SK-N-SH (cell line): ENCODE measurements around the gene FBH1. TPM values are rescaled to one million over a fixed set of nuclear protein-coding genes. Genes with fewer than 3 reads are reported as not detected.

Experiments used
- CTCF ChIA-PET: fragments of 300-600, 350-600 bp; formaldehyde crosslinking; extraction: SDS; loops from one replicate; lab custom pipeline; 2021; lab: Yijun Ruan, JAX
- POLR2A ChIA-PET: fragments of 350-600 bp; sonication (Branson Sonifier 250); formaldehyde crosslinking; extraction: SDS; loops from one replicate; lab custom pipeline; 2020; ENCODE audit warnings: antibody characterized with exemption, inconsistent platforms; lab: Yijun Ruan, JAX
- DNase-seq: peaks from one replicate; pipeline ENCODE4 v3.0.0; 2012
- H2AFZ ChIP-seq: fragments of 200-600 bp; sonication (generic); 2 replicates; pipeline ENCODE4 v1.8.1; 2016; ENCODE audit warnings: antibody characterized with exemption, mild to moderate bottlenecking, low read depth
- H3F3A ChIP-seq: fragments of 200-600 bp; sonication (generic); replicated peaks from 2 replicates; pipeline ENCODE3; 2016; ENCODE audit warnings: antibody characterized with exemption, mild to moderate bottlenecking; ENCODE audit not compliant: insufficient read depth
- H3K27ac ChIP-seq, 2 experiments: fragments of 200-500 bp in 1 of 2; fragments of 200-600 bp in 1 of 2; sonication (Bioruptor generic) in 1 of 2; sonication (generic), shearing (Covaris generic) in 1 of 2; 2 replicates each; pipeline versions ENCODE4 v1.5.1 to v1.6.1; 2014 to 2016; ENCODE audit warnings: low read depth in 2 of 2, inconsistent platforms in 1 of 2, low read length in 1 of 2, mild to moderate bottlenecking in 1 of 2, mixed read lengths in 1 of 2
- H3K27me3 ChIP-seq: fragments of 200-600 bp; sonication (generic), shearing (Covaris generic); 2 replicates; pipeline ENCODE4 v1.6.1; 2016; ENCODE audit warnings: mixed run types; ENCODE audit not compliant: insufficient read depth
- H3K36me3 ChIP-seq, 2 experiments: fragments of 200-500 bp in 1 of 2; fragments of 200-600 bp in 1 of 2; sonication (Bioruptor generic) in 1 of 2; sonication (generic) in 1 of 2; replicated peaks in 1 of 2; 2 replicates each; pipeline versions ENCODE3 to v1.5.1; 2014 to 2016; ENCODE audit warnings: low read length in 1 of 2, mild to moderate bottlenecking in 1 of 2; ENCODE audit not compliant: insufficient read depth in 2 of 2, control insufficient read depth in 1 of 2
- H3K4me1 ChIP-seq, 2 experiments: fragments of 200-500 bp in 1 of 2; fragments of 200-600 bp in 1 of 2; sonication (Bioruptor generic) in 1 of 2; sonication (generic), shearing (Covaris generic) in 1 of 2; 2 replicates each; pipeline versions ENCODE4 v1.5.1 to v1.6.1; 2014 to 2016; ENCODE audit warnings: low read depth in 1 of 2, low read length in 1 of 2, mixed run types in 1 of 2; ENCODE audit not compliant: insufficient read depth in 2 of 2, control insufficient read depth in 1 of 2
- H3K4me2 ChIP-seq: fragments of 200-600 bp; sonication (generic), shearing (Covaris generic); 2 replicates; pipeline ENCODE4 v1.6.1; 2017; ENCODE audit warnings: mixed run types
- H3K4me3 ChIP-seq, 2 experiments: fragments of 200-500 bp in 1 of 2; fragments of 200-600 bp in 1 of 2; sonication (Bioruptor generic) in 1 of 2; sonication (generic), shearing (Covaris generic) in 1 of 2; 2 replicates each; pipeline versions ENCODE4 v1.5.1 to v1.8.1; 2014 to 2016; ENCODE audit warnings: low read depth in 2 of 2, inconsistent platforms in 1 of 2, low read length in 1 of 2, mild to moderate bottlenecking in 1 of 2, mixed read lengths in 1 of 2, moderate library complexity in 1 of 2
- H3K79me2 ChIP-seq: fragments of 200-600 bp; sonication (generic); 2 replicates; pipeline ENCODE4 v1.8.1; 2017; ENCODE audit warnings: mild to moderate bottlenecking; ENCODE audit not compliant: insufficient read depth
- H3K9ac ChIP-seq: fragments of 200-600 bp; sonication (generic); 2 replicates; pipeline ENCODE4 v1.6.1; 2017; ENCODE audit warnings: mixed run types
- H3K9me2 ChIP-seq: fragments of 200-600 bp; sonication (generic); 2 replicates; pipeline ENCODE4 v1.6.1; 2017; ENCODE audit warnings: mixed run types
- H3K9me3 ChIP-seq: fragments of 200-600 bp; sonication (generic); 2 replicates; pipeline ENCODE4 v1.6.1; 2017; ENCODE audit warnings: mixed run types, mild to moderate bottlenecking, moderate library complexity
- H4K20me1 ChIP-seq: fragments of 200-600 bp; sonication (generic); 2 replicates; pipeline ENCODE4 v1.6.1; 2017; ENCODE audit warnings: mild to moderate bottlenecking, mixed run types; ENCODE audit not compliant: insufficient read depth
- ELF1 ChIP-seq: IDR thresholded peaks from 2 replicates; pipeline ENCODE4 v1.4.0; 2012
- EP300 ChIP-seq, 2 experiments: IDR thresholded peaks; 2 replicates each; pipeline versions ENCODE4 v1.4.0 to v1.6.1; 2012; ENCODE audit warnings: borderline replicate concordance in 1 of 2, low read depth in 1 of 2, low read length in 1 of 2
- EZH2phosphoT487 ChIP-seq: fragments of 200-600 bp; sonication (generic); IDR thresholded peaks from 2 replicates; pipeline ENCODE4 v1.6.1; 2017; ENCODE audit warnings: low read depth, mixed run types, mild to moderate bottlenecking, antibody characterized with exemption, moderate library complexity, borderline replicate concordance
- FOSL2 ChIP-seq: IDR thresholded peaks from 2 replicates; pipeline ENCODE4 v1.4.0; 2012; ENCODE audit warnings: low read depth, mild to moderate bottlenecking, moderate library complexity, borderline replicate concordance
- FOXJ3 ChIP-seq: sonication (generic); formaldehyde crosslinking; IDR thresholded peaks from 2 replicates; pipeline ENCODE4 v1.5.1; 2020; ENCODE audit warnings: mild to moderate bottlenecking, missing genetic modification reagents
- FOXM1 ChIP-seq: IDR thresholded peaks from 2 replicates; pipeline ENCODE4 v1.4.0; 2012; ENCODE audit warnings: low read depth, mild to moderate bottlenecking
- GABPA ChIP-seq: IDR thresholded peaks from 2 replicates; pipeline ENCODE4 v1.4.0; 2012; ENCODE audit warnings: low read depth, mild to moderate bottlenecking
- MXI1 ChIP-seq: IDR thresholded peaks from 2 replicates; pipeline ENCODE4 v1.6.1; 2012; ENCODE audit warnings: mild to moderate bottlenecking, low read depth, low read length, improper control_type of control experiment
- NRF1 ChIP-seq: IDR thresholded peaks from 2 replicates; pipeline ENCODE4 v1.6.1; 2012; ENCODE audit warnings: low read depth, mild to moderate bottlenecking, low read length
- RAD21 ChIP-seq: IDR thresholded peaks from 2 replicates; pipeline ENCODE4 v1.6.1; 2012; ENCODE audit warnings: mild to moderate bottlenecking, low read length
- RXRA ChIP-seq: IDR thresholded peaks from 2 replicates; pipeline ENCODE4 v1.4.0; 2012; ENCODE audit warnings: low read depth, mild to moderate bottlenecking, borderline replicate concordance
- SIN3A ChIP-seq: IDR thresholded peaks from 2 replicates; pipeline ENCODE4 v1.6.1; 2012; ENCODE audit warnings: low read depth, mild to moderate bottlenecking, low read length, moderate library complexity, borderline replicate concordance
- TAF1 ChIP-seq: IDR thresholded peaks from 2 replicates; pipeline ENCODE4 v1.6.1; 2012; ENCODE audit warnings: low read depth, mild to moderate bottlenecking, low read length, moderate library complexity, borderline replicate concordance
- TEAD4 ChIP-seq: IDR thresholded peaks from 2 replicates; pipeline ENCODE4 v1.4.0; 2012; ENCODE audit warnings: mild to moderate bottlenecking, borderline replicate concordance; ENCODE audit not compliant: insufficient read depth
- WGBS: methylation state at CpG from one replicate; pipeline ENCODE4 v1.1.6; 2017; ENCODE audit warnings: low lambda C conversion rate; 5-methylcytosine and 5-hydroxymethylcytosine counted together
- polyA plus RNA-seq, 3 experiments: library from polyadenylated mRNA; depleted of rRNA; stranded (reverse); fragments of >200 nt; gene quantifications; 2 replicates each; pipeline ENCODE4 v1.2.3, GENCODE V29; 2012
- TF ChIP-seq, protein P1 (sequence below): IDR thresholded peaks from 2 replicates; pipeline ENCODE4 v1.6.1; 2012; ENCODE audit warnings: mild to moderate bottlenecking, low read depth, low read length, moderate library complexity
- TF ChIP-seq, protein P2 (sequence below): IDR thresholded peaks from 2 replicates; pipeline ENCODE4 v1.4.0; 2012; ENCODE audit warnings: low read depth

Gene FBH1
- polyA plus RNA-seq, 1 of the 3 experiments (the other 2 are of a cell fraction) = 60.9 TPM

DNA sequence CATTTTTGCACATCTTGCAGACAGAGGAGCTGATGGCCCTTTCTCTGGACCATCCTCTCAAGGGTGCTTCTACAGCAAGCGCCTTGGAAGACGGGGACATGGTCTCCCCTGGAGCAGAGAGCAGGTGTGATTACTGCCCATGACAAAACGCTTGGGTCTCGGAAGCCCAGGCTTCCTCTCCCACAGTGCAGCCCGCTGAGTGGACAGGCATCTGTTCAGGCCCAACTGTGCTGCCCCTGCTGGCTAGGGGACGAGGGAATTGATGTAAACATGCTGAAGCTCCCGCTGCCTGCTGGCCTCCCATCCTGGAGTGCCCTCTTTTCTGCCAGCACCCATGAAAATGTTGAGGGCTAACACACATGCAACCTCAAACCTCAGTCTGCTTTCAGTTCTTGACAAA is 73.0 kb downstream of the FBH1 start:
- H3K27me3 ChIP-seq = no peaks in the 10 kb centered on the region
- H3F3A ChIP-seq = peaks cover 9% of the 10 kb centered on the region
- WGBS = 85% methylated on average over 4 of the region's 7 CpGs
- no peaks in the 10 kb centered on the region for H3K9me3 ChIP-seq
- ChIA-PET CTCF (no interaction called here), POLR2A (no interaction called here)
- no peaks in the 10 kb centered on the region for H3K4me1 ChIP-seq
- H3K36me3 ChIP-seq = no peaks in the 10 kb centered on the region
- no peak overlapping the region for H3K4me2 ChIP-seq
- no peaks in the 10 kb centered on the region for H3K9me2 ChIP-seq
- no peak overlapping the region for H3K4me3 ChIP-seq
- H3K9ac ChIP-seq = no peak overlapping the region
- H3K79me2 ChIP-seq = no peaks in the 10 kb centered on the region
- H4K20me1 ChIP-seq = no peaks in the 10 kb centered on the region
- no peak overlapping the region for H3K27ac ChIP-seq
- no peak overlapping the region for H2AFZ ChIP-seq
- no peak for DNase-seq
- TF ChIP-seq FOXJ3 (CRISPR knock-in tag) (no peak), NRF1 (no peak), MXI1 (no peak), FOXM1 (no peak)
- TF ChIP-seq, protein P1, sequence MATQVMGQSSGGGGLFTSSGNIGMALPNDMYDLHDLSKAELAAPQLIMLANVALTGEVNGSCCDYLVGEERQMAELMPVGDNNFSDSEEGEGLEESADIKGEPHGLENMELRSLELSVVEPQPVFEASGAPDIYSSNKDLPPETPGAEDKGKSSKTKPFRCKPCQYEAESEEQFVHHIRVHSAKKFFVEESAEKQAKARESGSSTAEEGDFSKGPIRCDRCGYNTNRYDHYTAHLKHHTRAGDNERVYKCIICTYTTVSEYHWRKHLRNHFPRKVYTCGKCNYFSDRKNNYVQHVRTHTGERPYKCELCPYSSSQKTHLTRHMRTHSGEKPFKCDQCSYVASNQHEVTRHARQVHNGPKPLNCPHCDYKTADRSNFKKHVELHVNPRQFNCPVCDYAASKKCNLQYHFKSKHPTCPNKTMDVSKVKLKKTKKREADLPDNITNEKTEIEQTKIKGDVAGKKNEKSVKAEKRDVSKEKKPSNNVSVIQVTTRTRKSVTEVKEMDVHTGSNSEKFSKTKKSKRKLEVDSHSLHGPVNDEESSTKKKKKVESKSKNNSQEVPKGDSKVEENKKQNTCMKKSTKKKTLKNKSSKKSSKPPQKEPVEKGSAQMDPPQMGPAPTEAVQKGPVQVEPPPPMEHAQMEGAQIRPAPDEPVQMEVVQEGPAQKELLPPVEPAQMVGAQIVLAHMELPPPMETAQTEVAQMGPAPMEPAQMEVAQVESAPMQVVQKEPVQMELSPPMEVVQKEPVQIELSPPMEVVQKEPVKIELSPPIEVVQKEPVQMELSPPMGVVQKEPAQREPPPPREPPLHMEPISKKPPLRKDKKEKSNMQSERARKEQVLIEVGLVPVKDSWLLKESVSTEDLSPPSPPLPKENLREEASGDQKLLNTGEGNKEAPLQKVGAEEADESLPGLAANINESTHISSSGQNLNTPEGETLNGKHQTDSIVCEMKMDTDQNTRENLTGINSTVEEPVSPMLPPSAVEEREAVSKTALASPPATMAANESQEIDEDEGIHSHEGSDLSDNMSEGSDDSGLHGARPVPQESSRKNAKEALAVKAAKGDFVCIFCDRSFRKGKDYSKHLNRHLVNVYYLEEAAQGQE = no peak

DNA sequence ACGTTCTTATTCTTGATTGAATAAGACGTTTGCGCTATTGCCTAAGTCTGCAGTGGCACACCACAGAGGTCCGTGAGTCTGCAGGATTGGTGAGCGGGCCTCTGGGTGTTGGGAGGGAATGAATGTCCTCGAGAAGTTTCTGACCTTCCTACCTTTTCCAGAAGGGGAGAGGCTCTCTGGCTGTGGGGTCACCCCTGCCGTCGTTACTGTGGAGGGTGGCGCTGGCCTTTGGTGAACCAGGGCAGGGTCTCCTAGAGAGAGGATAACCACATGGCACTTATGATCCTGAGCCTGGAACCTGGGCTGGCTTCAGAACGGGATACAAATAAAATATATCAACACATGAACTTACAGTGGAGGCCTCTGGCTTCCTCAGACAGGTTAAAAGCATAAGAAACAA is 73.5 kb downstream of the FBH1 start:
- H3K4me3 ChIP-seq = no peak overlapping the region
- no peak overlapping the region for H3K4me2 ChIP-seq
- no peak for DNase-seq
- TF ChIP-seq EP300 (IDR thresholded peaks at IDR 0.05; ENCODE audit: borderline replicate concordance in 1 of 2, low read depth in 1 of 2, low read length in 1 of 2) = no peak
- no peak for TF ChIP-seq ELF1
- H3K79me2 ChIP-seq = no peaks in the 10 kb centered on the region
- ChIA-PET POLR2A (no interaction called here), CTCF (no interaction called here)
- WGBS = 79% methylated on average over 10 of the region's 10 CpGs
- no peaks in the 10 kb centered on the region for H3K9me2 ChIP-seq
- H3K27me3 ChIP-seq = no peaks in the 10 kb centered on the region
- no peak overlapping the region for H3K27ac ChIP-seq
- H2AFZ ChIP-seq = no peak overlapping the region
- H4K20me1 ChIP-seq = no peaks in the 10 kb centered on the region
- no peaks in the 10 kb centered on the region for H3K4me1 ChIP-seq
- peaks cover 5% of the 10 kb centered on the region for H3F3A ChIP-seq
- no peaks in the 10 kb centered on the region for H3K36me3 ChIP-seq
- no peak overlapping the region for H3K9ac ChIP-seq
- H3K9me3 ChIP-seq = no peaks in the 10 kb centered on the region

DNA sequence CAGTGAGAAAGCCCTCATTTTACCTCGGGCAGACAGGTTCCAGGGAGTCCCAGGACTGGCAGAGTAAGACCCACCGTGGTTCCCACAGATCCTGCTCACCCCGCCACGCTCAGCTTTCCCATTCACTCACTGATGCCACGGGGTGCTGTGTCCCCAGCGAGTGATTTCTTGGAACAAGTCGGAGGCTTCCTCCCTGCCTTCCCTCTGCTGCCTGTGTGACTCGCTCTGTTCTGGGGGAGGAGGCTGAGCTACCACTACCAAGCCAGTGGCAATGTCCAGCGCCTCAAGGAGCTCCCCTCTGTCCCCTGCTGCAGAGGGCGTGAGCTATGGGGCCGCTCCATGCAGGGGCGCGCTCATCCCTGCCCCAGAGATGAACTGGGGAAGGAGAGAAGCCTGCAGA is 74.7 kb downstream of the FBH1 start:
- POLR2A ChIA-PET = no interaction called here
- no peaks in the 10 kb centered on the region for H3F3A ChIP-seq
- no peaks in the 10 kb centered on the region for H4K20me1 ChIP-seq
- no peaks in the 10 kb centered on the region for H3K9me3 ChIP-seq
- no peak overlapping the region for H2AFZ ChIP-seq
- H3K79me2 ChIP-seq = no peaks in the 10 kb centered on the region
- H3K4me2 ChIP-seq = no peak overlapping the region
- CTCF ChIA-PET = interaction anchor here (0.8 to 1.6 kb wide), 3 partner anchors 16 to 122 kb away, joined by 3 to 4 read pairs (median 4); no protein-coding TSS in a partner anchor
- no peaks in the 10 kb centered on the region for H3K27me3 ChIP-seq
- no peak overlapping the region for H3K9ac ChIP-seq
- no peaks in the 10 kb centered on the region for H3K36me3 ChIP-seq
- no peaks in the 10 kb centered on the region for H3K4me1 ChIP-seq
- H3K9me2 ChIP-seq = no peaks in the 10 kb centered on the region
- no peak overlapping the region for H3K4me3 ChIP-seq
- DNase-seq = no peak
- WGBS = 71% methylated on average over 9 of the region's 13 CpGs
- H3K27ac ChIP-seq = no peak overlapping the region
- TF ChIP-seq, protein P1 = no peak
- TF ChIP-seq FOXJ3 (CRISPR knock-in tag) (no peak), RXRA (no peak), SIN3A (no peak), TEAD4 (no peak), GABPA (no peak), RAD21 (no peak), TAF1 (no peak), FOSL2 (no peak), EZH2phosphoT487 (no peak)
- TF ChIP-seq, protein P2, sequence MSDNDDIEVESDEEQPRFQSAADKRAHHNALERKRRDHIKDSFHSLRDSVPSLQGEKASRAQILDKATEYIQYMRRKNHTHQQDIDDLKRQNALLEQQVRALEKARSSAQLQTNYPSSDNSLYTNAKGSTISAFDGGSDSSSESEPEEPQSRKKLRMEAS = no peak
